Activated naive CD8-positive, alpha-beta T cell (primary cell): Measurements from ENCODE around the gene CTIF.

Experiments used
- H3K27ac Mint-ChIP-seq: one replicate; pipeline ENCODE4 v1.8.0; 2021; ENCODE audit warnings: mixed read lengths
- H3K27me3 Mint-ChIP-seq: one replicate; pipeline ENCODE4 v1.8.0; 2021; ENCODE audit warnings: mixed read lengths
- H3K36me3 Mint-ChIP-seq: one replicate; pipeline ENCODE4 v1.8.0; 2021; ENCODE audit warnings: mixed read lengths
- H3K4me1 Mint-ChIP-seq: one replicate; pipeline ENCODE4 v1.8.0; 2021; ENCODE audit warnings: low read depth, mixed read lengths
- H3K4me3 Mint-ChIP-seq: one replicate; pipeline ENCODE4 v1.8.0; 2021; ENCODE audit warnings: mild to moderate bottlenecking, mixed read lengths
- H3K9me3 Mint-ChIP-seq: one replicate; pipeline ENCODE4 v1.8.0; 2021; ENCODE audit warnings: low read depth, mixed read lengths

The CTIF gene

DNA sequence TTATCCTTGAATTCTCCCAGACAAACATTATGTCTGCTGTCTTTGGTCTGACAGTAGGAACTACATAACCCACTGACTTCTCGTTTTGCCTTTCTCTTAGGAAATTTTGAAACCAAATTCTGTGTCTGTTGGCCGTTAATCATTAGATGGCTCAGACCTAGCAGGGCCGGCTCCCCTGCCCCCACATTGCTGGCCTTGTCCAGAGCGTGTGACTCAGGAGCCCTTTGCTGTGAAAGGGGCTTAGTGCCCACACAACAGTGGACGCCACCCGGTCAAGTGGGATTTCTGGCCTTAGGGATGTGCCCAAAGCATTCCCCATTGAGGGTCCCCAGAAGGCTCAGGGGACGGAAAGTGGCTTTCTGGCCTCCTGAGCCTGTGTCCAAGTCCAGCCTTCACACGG is 137.5 kb downstream of the CTIF start:
- H3K27ac Mint-ChIP-seq = no peak overlapping the region
- peaks cover 4% of the 10 kb centered on the region for H3K36me3 Mint-ChIP-seq
- H3K4me3 Mint-ChIP-seq = no peak overlapping the region
- no peaks in the 10 kb centered on the region for H3K27me3 Mint-ChIP-seq
- peaks cover 5% of the 10 kb centered on the region for H3K9me3 Mint-ChIP-seq
- H3K4me1 Mint-ChIP-seq = no peaks in the 10 kb centered on the region

DNA sequence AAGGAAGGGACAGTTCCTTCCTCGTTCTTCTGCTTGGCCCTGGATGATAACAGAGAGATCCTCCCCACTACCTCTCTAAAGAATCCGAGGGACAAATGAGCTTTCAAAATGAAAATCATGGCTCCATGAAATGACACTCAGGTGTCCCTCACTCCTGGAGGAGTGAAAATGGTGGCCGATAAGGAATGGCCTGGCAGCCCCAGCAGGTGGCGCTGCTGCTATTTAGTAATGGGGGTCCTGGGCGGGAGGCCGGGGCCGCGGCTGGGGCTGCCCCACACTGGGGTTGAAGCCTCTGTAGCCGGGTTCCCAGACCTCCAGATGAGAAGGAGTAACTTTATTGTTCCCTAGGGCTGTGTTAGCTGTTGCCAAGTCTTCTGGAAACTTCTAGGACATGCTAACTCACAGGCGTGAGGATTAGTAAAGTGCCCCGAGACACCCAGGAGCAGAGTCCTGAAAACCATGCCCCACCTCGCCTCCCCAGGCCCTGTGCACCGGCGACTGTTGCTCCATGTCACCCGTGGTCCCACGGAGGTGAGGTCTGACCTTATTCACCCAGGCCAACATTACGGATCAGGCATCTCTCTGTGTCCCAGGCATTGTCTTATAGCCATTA is 138.0 kb downstream of the CTIF start:
- Mint-ChIP-seq H3K27ac (no peak overlapping the region), H3K4me3 (no peak overlapping the region)

DNA sequence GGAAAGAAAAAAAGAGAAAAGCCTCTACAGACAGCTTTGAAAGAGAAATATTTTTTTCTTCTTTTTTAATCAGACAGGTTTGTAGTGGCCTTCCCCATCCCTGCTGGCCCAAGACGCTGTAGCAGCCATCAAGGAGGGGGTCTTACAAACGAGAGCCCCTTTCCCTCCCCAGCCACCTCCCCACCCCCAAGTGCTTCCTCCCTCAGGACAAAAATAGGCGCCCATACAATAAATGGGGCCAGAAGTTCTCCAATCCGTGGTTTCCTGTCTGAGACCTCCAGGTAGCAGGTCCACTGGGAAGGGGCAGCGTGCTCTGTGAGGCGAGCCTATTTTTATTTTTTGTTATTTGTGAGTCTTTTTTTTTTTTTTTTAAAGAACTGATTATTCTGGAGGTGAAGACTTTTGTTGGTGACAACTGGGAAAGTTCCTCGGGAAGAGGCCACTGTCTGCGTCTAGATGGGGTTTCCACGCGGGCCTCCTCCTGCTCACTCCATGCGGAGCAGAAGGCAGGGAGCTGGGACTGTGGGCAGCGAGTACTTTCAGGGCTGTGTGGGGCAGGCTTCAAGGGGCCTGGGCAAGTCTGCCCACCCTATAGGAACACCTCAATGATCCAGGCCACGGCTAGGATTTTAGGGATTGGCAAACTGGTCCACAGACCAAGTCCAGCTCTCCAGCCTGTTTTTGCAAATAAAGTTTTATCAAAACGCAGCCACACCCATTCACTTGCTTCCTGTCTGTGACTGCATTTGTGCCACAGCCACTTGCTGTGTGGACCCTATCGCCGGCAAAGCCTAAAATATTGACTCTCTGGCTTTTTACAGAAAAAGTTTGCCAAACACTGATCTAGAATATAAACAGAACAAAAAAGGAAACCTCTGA is 139.6 kb downstream of the CTIF start:
- H3K36me3 Mint-ChIP-seq = no peaks in the 10 kb centered on the region
- H3K4me3 Mint-ChIP-seq = no peak overlapping the region
- no peaks in the 10 kb centered on the region for H3K9me3 Mint-ChIP-seq
- H3K27ac Mint-ChIP-seq = no peak overlapping the region
- no peaks in the 10 kb centered on the region for H3K4me1 Mint-ChIP-seq
- no peaks in the 10 kb centered on the region for H3K27me3 Mint-ChIP-seq

More for the DNA sequence above, 138.0 kb downstream of the CTIF start:
- Mint-ChIP-seq H3K27me3 (no peaks in the 10 kb centered on the region), H3K9me3 (no peaks in the 10 kb centered on the region), H3K4me1 (no peaks in the 10 kb centered on the region), H3K36me3 (no peaks in the 10 kb centered on the region)

DNA sequence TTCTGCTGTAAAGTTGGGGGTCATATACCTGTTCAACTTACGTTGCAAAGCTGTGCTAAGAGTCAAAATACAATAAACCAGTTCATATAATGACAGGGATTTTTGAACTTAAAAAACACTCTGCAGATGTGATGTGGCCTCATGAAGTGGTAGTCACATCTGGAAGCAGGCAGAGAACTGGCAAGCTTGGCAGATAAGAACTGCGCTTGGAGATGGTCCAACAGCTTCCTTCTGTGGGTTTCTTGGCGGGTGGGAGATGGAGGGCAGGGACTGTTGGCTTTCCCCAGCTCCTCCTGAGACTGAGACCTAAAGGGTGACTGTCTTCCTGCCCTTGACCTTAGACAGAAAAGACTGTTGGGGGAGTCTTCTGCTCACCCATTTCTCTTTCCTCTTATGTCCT is 140.4 kb downstream of the CTIF start:
- H3K36me3 Mint-ChIP-seq = no peaks in the 10 kb centered on the region
- H3K4me1 Mint-ChIP-seq = no peaks in the 10 kb centered on the region
- H3K27me3 Mint-ChIP-seq = no peaks in the 10 kb centered on the region
- no peak overlapping the region for H3K4me3 Mint-ChIP-seq
- no peak overlapping the region for H3K27ac Mint-ChIP-seq
- no peaks in the 10 kb centered on the region for H3K9me3 Mint-ChIP-seq

DNA sequence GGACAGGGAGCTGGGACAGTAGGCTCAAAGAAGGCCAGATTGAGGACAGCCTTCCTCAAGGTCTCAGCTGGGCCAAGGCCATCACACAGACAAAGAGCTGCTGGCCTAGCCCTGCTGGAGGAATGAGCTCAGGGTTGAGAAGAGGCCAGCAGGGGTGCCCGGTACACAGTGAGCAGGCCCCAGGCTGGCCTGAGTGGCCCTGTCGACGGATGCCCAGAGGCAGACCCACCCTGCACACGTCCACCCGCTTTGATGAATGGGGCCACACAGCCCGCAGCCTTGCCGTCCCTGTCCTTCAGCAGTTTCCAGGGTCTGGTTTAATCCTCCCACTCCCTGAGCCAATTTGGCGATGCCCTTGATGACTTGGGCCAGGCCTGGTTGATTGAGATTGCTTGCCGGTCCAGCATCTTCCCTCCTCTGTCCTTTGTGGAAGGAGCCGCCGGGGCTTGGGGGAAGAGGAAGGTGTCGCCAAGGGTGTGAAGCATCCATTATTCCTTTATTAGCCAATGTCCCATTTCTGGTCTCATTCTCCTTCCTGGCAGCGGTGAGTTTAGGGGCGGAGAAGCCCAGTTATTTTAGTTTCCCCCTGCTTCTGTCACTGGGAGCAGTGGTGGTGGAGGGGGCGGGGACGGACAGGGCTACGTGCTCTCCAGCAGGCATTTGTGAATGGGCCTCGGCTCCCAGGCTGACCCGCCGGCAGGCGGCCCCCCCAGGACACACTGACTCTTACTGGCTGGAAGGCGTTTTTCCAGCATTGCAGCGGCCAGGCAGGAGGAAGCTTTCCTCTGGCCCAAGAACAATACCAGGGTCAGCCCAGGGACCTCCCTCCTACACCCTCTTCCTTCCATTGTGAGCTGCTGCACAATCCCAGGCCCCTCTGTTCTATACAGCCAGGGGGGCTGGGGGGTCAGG is 141.8 kb downstream of the CTIF start:
- H3K4me1 Mint-ChIP-seq = no peaks in the 10 kb centered on the region
- H3K4me3 Mint-ChIP-seq = no peak overlapping the region
- H3K36me3 Mint-ChIP-seq = no peaks in the 10 kb centered on the region
- no peaks in the 10 kb centered on the region for H3K9me3 Mint-ChIP-seq
- H3K27ac Mint-ChIP-seq = no peak overlapping the region
- H3K27me3 Mint-ChIP-seq = no peaks in the 10 kb centered on the region

DNA sequence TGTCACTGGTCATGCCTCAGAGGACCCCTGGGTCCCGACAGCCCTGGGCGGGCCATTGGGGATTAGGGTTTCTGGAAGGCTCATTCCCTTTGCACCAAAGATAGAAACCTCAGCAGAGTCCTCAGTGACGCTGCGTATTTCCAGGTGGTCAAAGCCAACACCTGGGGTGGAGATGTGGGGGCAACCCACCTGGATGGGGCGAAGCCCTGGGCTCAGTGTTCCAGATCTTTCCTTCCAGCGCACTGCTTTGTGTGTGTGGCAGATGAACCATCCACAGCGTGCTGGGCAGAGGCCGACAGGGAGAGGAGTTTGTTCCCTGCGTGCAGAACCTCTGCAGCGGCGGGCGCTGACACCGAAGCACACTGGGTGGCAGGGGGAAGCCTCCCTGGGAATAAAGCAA is 143.9 kb downstream of the CTIF start:
- Mint-ChIP-seq H3K9me3 (no peaks in the 10 kb centered on the region), H3K36me3 (no peaks in the 10 kb centered on the region), H3K4me1 (no peaks in the 10 kb centered on the region), H3K4me3 (no peak overlapping the region), H3K27ac (no peak overlapping the region), H3K27me3 (no peaks in the 10 kb centered on the region)

DNA sequence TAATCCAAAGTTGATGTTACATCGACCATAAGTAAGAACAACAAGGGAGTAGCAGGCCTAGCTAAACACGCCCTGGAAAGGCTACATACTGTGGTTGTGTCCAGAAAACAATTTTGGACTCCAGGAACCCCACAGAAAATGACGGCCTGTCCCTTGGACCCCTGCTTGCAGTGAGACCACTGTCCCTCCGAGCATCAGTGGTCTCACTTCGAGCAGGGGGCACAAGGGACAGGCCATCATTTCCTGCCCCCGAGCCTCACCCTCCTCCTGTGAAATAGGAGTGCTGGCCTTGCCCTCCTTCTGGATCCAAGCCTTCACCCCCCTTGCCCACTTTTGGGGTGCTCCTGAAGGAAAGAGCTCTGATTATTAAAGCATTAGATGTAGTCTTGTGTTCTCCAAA is 144.4 kb downstream of the CTIF start:
- H3K27me3 Mint-ChIP-seq = no peaks in the 10 kb centered on the region
- no peaks in the 10 kb centered on the region for H3K4me1 Mint-ChIP-seq
- H3K36me3 Mint-ChIP-seq = no peaks in the 10 kb centered on the region
- H3K9me3 Mint-ChIP-seq = no peaks in the 10 kb centered on the region
- no peak overlapping the region for H3K4me3 Mint-ChIP-seq
- H3K27ac Mint-ChIP-seq = no peak overlapping the region

DNA sequence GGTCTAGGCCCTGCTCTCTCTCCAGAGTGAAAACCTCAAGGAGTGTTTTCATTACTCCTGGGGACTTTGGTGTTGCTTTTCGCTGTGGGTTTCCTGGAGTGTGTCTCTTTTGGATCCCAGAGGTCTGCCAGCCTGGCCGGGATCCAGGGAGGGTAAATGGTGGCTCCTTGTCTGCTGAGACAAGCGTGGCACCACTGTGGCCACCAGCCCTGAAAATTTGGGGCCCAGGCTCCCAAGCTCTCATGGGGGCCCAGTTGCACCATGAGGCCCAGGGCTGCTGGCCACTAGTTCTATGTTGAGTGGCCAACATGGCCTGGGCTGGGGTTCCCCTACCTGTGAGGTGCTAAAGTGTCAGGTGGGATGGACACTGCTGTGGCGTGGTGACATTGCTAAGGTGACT is 144.8 kb downstream of the CTIF start:
- no peaks in the 10 kb centered on the region for H3K4me1 Mint-ChIP-seq
- H3K27ac Mint-ChIP-seq = no peak overlapping the region
- no peak overlapping the region for H3K4me3 Mint-ChIP-seq
- H3K27me3 Mint-ChIP-seq = no peaks in the 10 kb centered on the region
- H3K9me3 Mint-ChIP-seq = no peaks in the 10 kb centered on the region
- no peaks in the 10 kb centered on the region for H3K36me3 Mint-ChIP-seq

DNA sequence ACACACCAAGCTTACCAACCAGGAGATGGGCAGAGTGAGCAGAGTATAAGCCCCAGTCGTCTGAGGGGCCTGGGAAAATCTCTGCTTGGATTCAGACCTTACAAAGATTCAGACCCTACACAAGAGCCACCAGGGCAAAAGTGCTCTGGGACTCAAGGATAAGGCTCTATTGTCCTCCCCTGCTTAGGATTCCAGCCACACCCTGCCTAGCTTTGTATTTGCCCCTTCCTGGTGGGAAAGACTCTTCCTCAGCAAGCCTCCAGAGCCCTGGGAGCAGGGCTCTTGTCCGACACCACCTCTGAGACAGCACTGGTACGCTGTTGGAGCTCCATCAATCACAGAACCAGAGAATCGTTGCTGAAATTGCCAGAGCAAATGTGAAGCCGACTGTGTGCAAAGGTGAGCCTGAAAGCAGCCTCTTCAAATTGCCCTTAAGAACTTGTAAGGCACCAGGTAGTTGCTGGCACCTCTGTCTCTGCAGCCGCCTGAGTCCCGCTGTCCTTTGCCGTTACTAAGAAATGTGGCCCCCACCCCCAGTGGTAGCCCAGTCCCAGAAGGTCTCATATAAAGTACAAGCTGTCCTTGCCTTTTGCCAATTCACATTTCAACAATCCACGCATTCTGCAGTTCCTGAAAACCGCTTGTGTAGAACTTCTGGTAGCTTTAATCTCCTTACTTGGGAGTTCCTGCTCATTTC is 148.7 kb downstream of the CTIF start:
- Mint-ChIP-seq H3K4me3 (no peak overlapping the region), H3K9me3 (no peaks in the 10 kb centered on the region), H3K27ac (no peak overlapping the region), H3K36me3 (no peaks in the 10 kb centered on the region), H3K27me3 (no peaks in the 10 kb centered on the region), H3K4me1 (no peaks in the 10 kb centered on the region)

DNA sequence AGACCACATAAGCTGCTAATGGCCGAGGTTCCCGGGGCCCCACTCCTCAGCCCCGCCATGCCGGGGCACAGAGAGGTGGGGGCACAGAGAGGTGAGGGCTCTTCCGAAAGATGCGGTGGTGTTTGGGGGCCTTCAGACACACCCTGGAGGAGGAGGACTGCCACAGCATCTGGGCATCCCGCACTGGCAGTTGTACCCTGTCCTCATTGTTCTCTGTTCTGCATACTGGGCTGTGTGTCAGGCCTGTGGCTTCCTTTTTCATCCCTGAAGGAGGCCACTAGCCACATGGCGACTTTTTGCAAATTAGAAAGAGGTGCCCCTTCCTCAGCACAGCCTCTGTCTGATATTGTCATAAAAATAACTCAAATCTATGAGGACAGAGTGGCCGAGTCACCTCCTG is 150.1 kb downstream of the CTIF start:
- H3K36me3 Mint-ChIP-seq = no peaks in the 10 kb centered on the region
- no peaks in the 10 kb centered on the region for H3K9me3 Mint-ChIP-seq
- no peak overlapping the region for H3K4me3 Mint-ChIP-seq
- no peaks in the 10 kb centered on the region for H3K27me3 Mint-ChIP-seq
- H3K27ac Mint-ChIP-seq = no peak overlapping the region
- no peaks in the 10 kb centered on the region for H3K4me1 Mint-ChIP-seq

DNA sequence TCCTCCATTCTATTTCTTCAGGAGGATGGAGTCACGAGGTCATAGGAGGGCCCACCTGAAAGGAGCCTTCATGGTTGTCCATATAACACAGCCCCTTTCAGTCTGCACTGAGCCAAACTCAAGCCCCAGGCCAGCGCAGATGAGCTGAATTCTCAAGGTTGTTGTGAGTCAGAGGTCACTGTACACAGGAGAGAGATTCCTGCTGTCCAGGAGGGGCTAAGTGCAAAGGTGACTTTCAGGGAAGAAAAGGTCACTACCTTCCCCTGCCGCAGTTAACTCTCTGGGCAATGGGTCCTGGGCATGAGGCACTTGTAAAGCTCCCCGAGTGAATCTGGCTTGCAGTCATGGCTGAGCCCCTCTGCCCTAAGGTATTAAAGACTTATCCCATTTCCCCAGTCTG is 150.7 kb downstream of the CTIF start:
- Mint-ChIP-seq H3K9me3 (no peaks in the 10 kb centered on the region), H3K4me1 (no peaks in the 10 kb centered on the region), H3K36me3 (no peaks in the 10 kb centered on the region), H3K4me3 (no peak overlapping the region), H3K27ac (no peak overlapping the region), H3K27me3 (no peaks in the 10 kb centered on the region)

DNA sequence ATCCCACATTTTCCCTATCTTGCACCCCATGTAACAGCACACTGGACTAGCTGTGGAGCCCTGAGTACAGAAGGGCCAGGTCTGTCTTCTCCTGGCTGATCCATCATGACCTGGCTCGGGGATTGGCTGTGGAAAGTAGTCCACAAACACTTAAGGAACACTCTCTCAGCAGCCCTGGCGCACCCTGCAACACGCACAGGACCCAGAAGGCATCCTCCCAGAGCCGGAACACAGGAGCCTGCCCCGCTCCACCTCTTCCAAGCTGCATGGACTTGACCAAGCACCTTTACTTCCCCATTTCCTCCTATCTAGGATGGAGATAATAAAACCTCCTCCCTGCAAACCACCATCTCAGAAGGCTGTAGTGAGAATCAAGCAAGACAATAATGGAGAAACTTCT is 151.7 kb downstream of the CTIF start:
- Mint-ChIP-seq H3K27me3 (no peaks in the 10 kb centered on the region), H3K4me3 (no peak overlapping the region), H3K4me1 (no peaks in the 10 kb centered on the region), H3K36me3 (no peaks in the 10 kb centered on the region), H3K27ac (no peak overlapping the region), H3K9me3 (no peaks in the 10 kb centered on the region)

DNA sequence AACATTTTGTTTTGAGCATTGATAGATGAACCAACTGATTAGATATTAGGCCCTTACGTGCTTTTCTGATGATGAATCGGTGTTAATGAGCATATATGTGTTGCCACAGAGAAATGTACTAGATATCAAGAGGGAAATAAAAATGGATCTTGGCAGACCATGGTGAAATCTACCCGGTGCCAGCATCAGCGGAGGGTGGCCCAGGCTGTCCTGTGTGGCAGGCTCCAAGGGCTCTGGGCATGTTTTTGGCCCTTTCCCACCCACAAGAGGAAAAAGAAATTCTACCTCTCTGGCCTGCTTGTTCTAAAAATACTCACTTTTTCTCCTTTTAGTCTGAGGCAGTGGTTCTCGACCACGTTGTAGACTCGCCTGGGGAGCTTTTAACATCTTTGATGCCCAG is 154.2 kb downstream of the CTIF start:
- Mint-ChIP-seq H3K9me3 (no peaks in the 10 kb centered on the region), H3K4me3 (no peak overlapping the region), H3K36me3 (no peaks in the 10 kb centered on the region), H3K27me3 (no peaks in the 10 kb centered on the region), H3K27ac (no peak overlapping the region), H3K4me1 (no peaks in the 10 kb centered on the region)

DNA sequence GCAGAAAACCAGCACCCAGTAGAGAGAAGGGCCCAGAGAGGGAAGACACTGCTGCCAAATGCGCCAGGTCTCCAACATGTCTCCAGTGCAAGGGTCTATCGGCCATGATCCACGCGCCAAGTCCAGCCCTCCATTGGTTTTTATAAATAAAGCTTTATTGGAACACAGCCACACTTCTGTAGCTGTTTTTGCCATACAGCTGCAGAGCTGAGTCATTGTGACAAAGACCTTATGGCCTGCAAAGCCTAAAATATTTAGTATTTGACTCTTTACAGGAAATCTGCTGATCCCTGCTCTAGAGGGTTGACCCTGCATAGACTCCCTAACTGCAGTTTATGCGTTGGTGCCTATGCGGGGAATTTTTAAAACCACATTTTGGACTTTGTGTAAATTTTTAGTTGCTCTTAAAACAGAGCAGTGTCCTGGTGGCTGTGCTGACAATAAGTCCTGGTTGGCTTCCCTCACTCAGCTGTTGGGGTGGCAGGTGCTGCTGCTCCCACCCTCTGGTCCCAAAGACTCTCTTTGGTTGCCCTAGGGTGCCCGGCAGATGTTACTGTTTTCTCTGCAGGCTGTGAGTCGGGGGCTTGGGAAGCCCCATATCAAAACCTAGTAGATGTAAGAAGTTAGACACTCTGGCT is 154.9 kb downstream of the CTIF start:
- H3K27me3 Mint-ChIP-seq = no peaks in the 10 kb centered on the region
- no peaks in the 10 kb centered on the region for H3K36me3 Mint-ChIP-seq
- H3K9me3 Mint-ChIP-seq = no peaks in the 10 kb centered on the region
- no peaks in the 10 kb centered on the region for H3K4me1 Mint-ChIP-seq
- no peak overlapping the region for H3K4me3 Mint-ChIP-seq
- H3K27ac Mint-ChIP-seq = no peak overlapping the region
